Pancreas (tissue), 10 donors: ENCODE measurements around the gene CHST8. TPM values are rescaled to one million over a fixed set of nuclear protein-coding genes. Genes with fewer than 3 reads are reported as not detected.
A peak's percentile ranks its signal among the peaks of the same experiment; 100 is the strongest.

Source experiments
- ATAC-seq, 4 donors: fragments of 200-7000 bp; cut with Tn5 transposase; one replicate each; pipeline versions ENCODE4 v1.8.0 to v1.9.1; 2020; ENCODE audit warnings: mild to moderate bottlenecking in 4 of 4, moderate library complexity in 4 of 4
- DNase-seq, 6 donors: peaks; one replicate each; pipeline ENCODE4 v3.0.0-alpha.2; 2020
- FAIRE-seq: peaks from 2 replicates; lab custom pipeline; 2012; peaks lifted over from hg19 to GRCh38; lab: Jason Lieb, UNC
- H3K27ac ChIP-seq, 4 donors: fragments of 200-600 bp; sonication (generic); 1 replicate in 3 of 4; 2 replicates in 1 of 4; pipeline versions ENCODE4 v1.5.0 to v1.8.0; 2020
- H3K27me3 ChIP-seq, 4 donors: fragments of 200-600 bp; one replicate each; pipeline ENCODE4 v1.8.0; 2021
- H3K36me3 ChIP-seq, 3 donors: fragments of 200-600 bp; sonication (generic) in 1 of 3; one replicate each; pipeline versions ENCODE4 v1.5.0 to v1.8.0; 2020 to 2021
- H3K4me1 ChIP-seq, 3 donors: fragments of 200-600 bp; one replicate each; pipeline ENCODE4 v1.8.0; 2021
- H3K4me3 ChIP-seq, 4 donors: fragments of 200-600 bp; sonication (generic) in 2 of 4; one replicate each; pipeline versions ENCODE4 v1.5.0 to v1.8.0; 2020 to 2021
- H3K9me3 ChIP-seq, 4 donors: fragments of 200-600 bp; one replicate each; pipeline ENCODE4 v1.8.0; 2021
- CTCF ChIP-seq, 4 donors: fragments of 200-600 bp; sonication (generic) in 3 of 4; IDR thresholded peaks; one replicate each; pipeline versions ENCODE4 v1.5.0 to v1.8.0; 2021; ENCODE audit warnings: antibody characterized with exemption in 4 of 4
- WGBS, 2 donors: extraction: QIAGEN DNeasy Blood & Tissue Kit; methylation state at CpG; one replicate each; pipeline ENCODE4 v1.1.7; 2013; 5-methylcytosine and 5-hydroxymethylcytosine counted together
- intact Hi-C, 3 donors: fragments of 100-400 bp; cut with DNase I; formaldehyde crosslinking; loops; one replicate each; pipeline versions ENCODE4 v1.11.1 to v1.14.2; 2022
- polyA plus RNA-seq, 2 donors: library from polyadenylated mRNA; stranded (reverse); fragments of 200-250 nt; gene quantifications; one replicate each; pipeline ENCODE4 v1.2.3, GENCODE V29; 2013
- total RNA-seq, 6 donors: library from RNA; stranded (reverse); fragmentation: NEBNext Ultra II Directional in 4 of 6; extraction: Animal tissue kit (Norgen Biotek cat#: 25700) in 4 of 6; gene quantifications; one replicate each; pipeline versions ENCODE4 v1.2.1 to v1.2.4, GENCODE V29; 2021 to 2023
- donor health status: healthy with polysubstance abuse.
- donor health status: DM: no; HTN: no; CAD: no; lungs with moderate emphysema.
- donor health status: DM: no; HTN: no; CAD: no.
- donor health status: control.
- donor health status: control.
- donor health status: Bipolar disorder and iron deficiency.
- donor health status: DM: yes; HTN: yes; CAD: no.
- donor health status: DM: no; HTN: no; CAD: no.
- donor health status: DM: no; HTN: no; CAD: no.
- donor health status: DM: yes; HTN: yes; CAD: no.

CHST8 gene
- total and polyA plus RNA-seq, 8 donors, result 0.41 to 3.6 (median 0.89) TPM

- Histone ChIP-seq H3K4me3 (no peak overlapping the region), H3K36me3 (no peaks in the 10 kb centered on the region), H3K4me1 (peaks cover 0 to 7% (median 7%) of the 10 kb centered on the region in 3 donors), H3K27me3 (no peaks in the 10 kb centered on the region), H3K9me3 (no peaks in the 10 kb centered on the region), H3K27ac (no peak overlapping the region)
- no peak for ATAC-seq
- FAIRE-seq, result no peak
- DNase-seq, result peak in 1 of 6 donors; percentile 56
- WGBS, 2 donors, result 91% methylated on average over 3 of the region's 3 CpGs
- intact Hi-C loops, result no loop called here
- no peak for TF ChIP-seq CTCF (IDR thresholded peaks at IDR 0.05)
Observed at GRCh38 chr19:33805313-33805712, 183.6 kb downstream of the CHST8 start.

GRCh38 chr19:33805840-33806433, 184.2 kb downstream of the CHST8 start:
- no peak for TF ChIP-seq CTCF (IDR thresholded peaks at IDR 0.05)
- no peak overlapping the region for H3K4me3 ChIP-seq
- H3K27me3 ChIP-seq, result no peaks in the 10 kb centered on the region
- no peaks in the 10 kb centered on the region for H3K36me3 ChIP-seq
- DNase-seq (peak in 1 of 6 donors; percentile 28), ATAC-seq (no peak), FAIRE-seq (no peak)
- H3K9me3 ChIP-seq, result no peaks in the 10 kb centered on the region
- whole genome bisulfite sequencing, 2 donors, result 88 to 91% methylated on average over 9 of the region's 9 CpGs
- H3K27ac ChIP-seq, result no peak overlapping the region
- H3K4me1 ChIP-seq, result peaks cover 0 to 7% (median 7%) of the 10 kb centered on the region in 3 donors
- intact Hi-C loops, result no loop called here

GRCh38 chr19:33806434-33806881, 184.7 kb downstream of the CHST8 start:
- H3K4me3 ChIP-seq, result no peak overlapping the region
- no peaks in the 10 kb centered on the region for H3K9me3 ChIP-seq
- DNase-seq, result peak in 1 of 6 donors; percentile 65
- no peaks in the 10 kb centered on the region for H3K36me3 ChIP-seq
- WGBS, 2 donors, result 86 to 92% methylated on average over 8 of the region's 8 CpGs
- H3K27ac ChIP-seq, result no peak overlapping the region
- no peak for FAIRE-seq
- TF ChIP-seq CTCF (IDR thresholded peaks at IDR 0.05), result no peak
- intact Hi-C loops, result no loop called here
- H3K27me3 ChIP-seq, result no peaks in the 10 kb centered on the region
- peaks cover 0 to 7% (median 7%) of the 10 kb centered on the region in 3 donors for H3K4me1 ChIP-seq
- no peak for ATAC-seq

GRCh38 chr19:33808399-33808798, 186.6 kb downstream of the CHST8 start:
- Histone ChIP-seq H3K9me3 (no peaks in the 10 kb centered on the region), H3K27ac (no peak overlapping the region), H3K36me3 (no peaks in the 10 kb centered on the region), H3K4me1 (peaks cover 0 to 7% (median 7%) of the 10 kb centered on the region in 3 donors), H3K27me3 (no peaks in the 10 kb centered on the region), H3K4me3 (no peak overlapping the region)
- ATAC-seq, result no peak
- no peak for FAIRE-seq
- intact Hi-C loops, result no loop called here
- TF ChIP-seq CTCF (IDR thresholded peaks at IDR 0.05), result no peak
- WGBS, 2 donors, result 89 to 94% methylated on average over 1 of the region's 1 CpG
- peak in 1 of 6 donors; percentile 11 for DNase-seq

- H3K4me1 ChIP-seq, result peaks cover 0 to under 1% (median 0%) of the 10 kb centered on the region in 3 donors
- FAIRE-seq (no peak), ATAC-seq (no peak), DNase-seq (peak in 1 of 6 donors; percentile 46)
- no peaks in the 10 kb centered on the region for H3K27me3 ChIP-seq
- H3K4me3 ChIP-seq, result no peak overlapping the region
- no peak overlapping the region for H3K27ac ChIP-seq
- H3K9me3 ChIP-seq, result no peaks in the 10 kb centered on the region
- no peak for TF ChIP-seq CTCF (IDR thresholded peaks at IDR 0.05)
- intact Hi-C loops, result no loop called here
- WGBS, 2 donors, result 87 to 90% methylated on average over 5 to 6 of the region's 6 CpGs
- H3K36me3 ChIP-seq, result no peaks in the 10 kb centered on the region
Observed at GRCh38 chr19:33809960-33810359, 188.2 kb downstream of the CHST8 start.
